Stimulated activated effector memory CD8-positive, alpha-beta T cell treated with anti-CD3 and anti-CD28 coated beads, Interleukin-12 subunit alpha, Interleukin-12 subunit beta, amount 100 ng/mL, for 72 hours (primary cell): ENCODE results near the gene PRKN.

Experiments
- ATAC-seq: fragments of 150-1000 bp; cut with Tn5 transposase; 2 replicates; pipeline ENCODE4 v1.10.0; 2021
- DNase-seq, 2 donors: peaks; one replicate each; pipeline ENCODE4 v3.0.0; 2021 to 2022; ENCODE audit warnings: low spot score in 2 of 2
- H3K27ac Mint-ChIP-seq: one replicate; pipeline ENCODE4 v1.8.0; 2022; ENCODE audit warnings: mild to moderate bottlenecking, mixed read lengths
- H3K36me3 Mint-ChIP-seq: one replicate; pipeline ENCODE4 v1.8.0; 2022; ENCODE audit warnings: mild to moderate bottlenecking, mixed read lengths
- H3K4me1 Mint-ChIP-seq: one replicate; pipeline ENCODE4 v1.8.0; 2022; ENCODE audit warnings: mixed read lengths
- H3K4me3 Mint-ChIP-seq: one replicate; pipeline ENCODE4 v1.8.0; 2022; ENCODE audit warnings: mild to moderate bottlenecking, mixed read lengths
- H3K9me3 Mint-ChIP-seq: one replicate; pipeline ENCODE4 v1.8.0; 2022; ENCODE audit warnings: mixed read lengths

The PRKN gene

DNA sequence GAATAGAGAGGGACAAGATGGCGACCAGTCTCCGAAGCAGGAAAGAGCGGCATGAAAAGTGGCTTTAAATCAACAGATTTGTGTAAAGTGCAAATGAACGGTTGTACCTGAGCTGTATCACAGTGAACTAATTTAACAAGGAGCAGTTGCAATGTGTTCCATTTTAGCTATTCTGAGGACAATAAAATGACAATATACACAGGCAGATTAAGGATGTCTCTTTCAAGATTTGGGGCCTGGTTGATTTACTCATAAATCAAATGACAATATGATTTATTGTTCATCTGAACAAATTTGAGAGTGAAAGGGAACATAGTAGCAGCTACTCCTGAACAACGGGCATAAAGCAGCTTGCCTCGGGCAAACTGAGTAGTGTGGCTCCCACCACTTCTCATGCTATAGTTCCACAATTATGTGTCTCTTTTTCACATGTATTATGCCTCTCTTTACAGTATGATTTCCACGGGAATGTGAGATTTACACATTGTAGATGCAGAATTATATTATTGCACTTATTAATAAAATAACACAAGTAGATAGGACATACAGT lies 1249.6 kb downstream of the PRKN start:
- Mint-ChIP-seq H3K27ac (no peak overlapping the region), H3K4me3 (no peak overlapping the region), H3K36me3 (no peaks in the 10 kb centered on the region), H3K9me3 (no peaks in the 10 kb centered on the region), H3K4me1 (no peaks in the 10 kb centered on the region)
- DNase-seq = no peak
- no peak for ATAC-seq

DNA sequence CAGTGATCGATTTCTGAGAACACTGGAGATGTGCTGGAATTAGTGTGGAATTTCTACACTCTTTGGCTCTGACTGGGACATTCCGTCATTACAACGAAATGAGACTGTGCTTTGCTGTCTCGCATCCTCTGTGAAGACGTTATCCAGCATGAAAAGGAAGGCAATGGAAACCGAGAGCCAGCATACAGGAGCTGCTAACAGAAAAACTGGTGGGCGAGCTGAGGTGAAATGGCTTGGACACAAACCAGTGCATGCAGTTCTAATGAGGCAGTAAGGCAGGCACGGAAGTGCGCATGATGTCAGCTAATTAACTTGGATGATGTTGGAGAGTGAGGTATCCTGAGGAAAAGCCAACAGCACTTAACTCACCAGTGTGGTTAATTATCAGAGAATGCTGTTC lies 1250.9 kb downstream of the PRKN start:
- ATAC-seq (no peak), DNase-seq (no peak)
- Mint-ChIP-seq H3K9me3 (no peaks in the 10 kb centered on the region), H3K4me3 (no peak overlapping the region), H3K4me1 (no peaks in the 10 kb centered on the region), H3K27ac (no peak overlapping the region), H3K36me3 (no peaks in the 10 kb centered on the region)

DNA sequence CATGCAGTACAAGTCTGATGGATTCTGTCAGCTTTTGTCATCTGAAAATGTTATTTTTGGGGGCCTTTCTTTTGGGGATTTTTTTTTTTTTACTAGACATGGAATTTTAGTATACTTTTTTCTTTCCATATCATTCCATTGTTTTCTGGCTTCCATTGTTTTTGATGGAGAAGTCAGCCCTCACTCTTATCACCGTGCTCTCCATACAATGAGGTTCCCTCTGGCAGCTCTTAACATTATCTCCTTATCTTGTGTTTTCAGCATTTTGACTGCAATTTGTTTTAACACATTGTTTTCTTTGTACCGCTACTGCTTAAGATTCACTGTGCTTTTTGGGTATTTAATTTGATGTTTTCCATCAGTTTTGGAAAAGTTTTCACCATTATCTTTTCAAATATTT lies 1262.2 kb downstream of the PRKN start:
- no peak for ATAC-seq
- no peak overlapping the region for H3K4me3 Mint-ChIP-seq
- no peak overlapping the region for H3K27ac Mint-ChIP-seq
- no peaks in the 10 kb centered on the region for H3K36me3 Mint-ChIP-seq
- H3K9me3 Mint-ChIP-seq = no peaks in the 10 kb centered on the region
- H3K4me1 Mint-ChIP-seq = no peaks in the 10 kb centered on the region
- no peak for DNase-seq

DNA sequence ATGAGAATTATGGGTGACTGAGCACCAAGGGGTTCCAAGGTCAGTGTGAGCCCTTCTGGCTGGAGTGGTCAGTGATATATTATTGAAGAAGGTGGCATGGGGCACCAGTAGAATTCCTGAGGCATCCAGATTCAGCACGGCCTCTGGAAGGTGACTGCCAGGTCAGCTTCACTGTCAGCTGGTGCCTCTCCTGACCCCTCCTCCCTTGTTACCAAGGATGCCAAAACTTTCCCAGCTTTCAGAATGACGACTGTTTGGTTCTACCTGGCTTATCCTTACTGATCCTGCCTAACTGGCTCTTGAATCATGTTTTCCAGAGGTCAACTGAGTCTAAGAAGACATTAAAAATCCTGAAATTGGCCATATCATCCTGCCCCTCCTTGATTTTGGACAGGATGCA lies 1264.5 kb downstream of the PRKN start:
- ATAC-seq = no peak
- Mint-ChIP-seq H3K36me3 (no peaks in the 10 kb centered on the region), H3K9me3 (no peaks in the 10 kb centered on the region), H3K4me3 (no peak overlapping the region), H3K4me1 (peaks cover 9% of the 10 kb centered on the region), H3K27ac (no peak overlapping the region)
- no peak for DNase-seq

DNA sequence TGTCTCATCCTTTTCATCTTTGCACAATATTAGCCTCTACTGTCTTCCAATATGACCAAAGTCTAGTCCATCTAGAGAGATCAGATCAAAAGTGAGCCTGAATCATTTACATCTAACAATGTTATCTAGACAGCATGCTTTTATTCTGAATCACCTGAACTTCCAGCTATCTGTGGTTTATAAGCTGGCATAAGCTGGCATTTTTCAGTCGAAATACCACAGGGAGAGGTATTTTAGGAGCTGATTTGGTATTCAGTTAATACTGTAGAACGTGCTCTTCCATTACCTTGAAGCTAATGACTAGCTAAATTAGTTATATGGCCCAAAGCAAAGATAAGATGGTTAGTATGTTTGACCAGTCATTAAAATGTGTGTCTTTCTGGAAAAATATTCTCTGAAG lies 1265.4 kb downstream of the PRKN start:
- Mint-ChIP-seq H3K27ac (no peak overlapping the region), H3K4me3 (no peak overlapping the region), H3K9me3 (no peaks in the 10 kb centered on the region), H3K36me3 (no peaks in the 10 kb centered on the region), H3K4me1 (peaks cover 15% of the 10 kb centered on the region)
- ATAC-seq (no peak), DNase-seq (no peak)

DNA sequence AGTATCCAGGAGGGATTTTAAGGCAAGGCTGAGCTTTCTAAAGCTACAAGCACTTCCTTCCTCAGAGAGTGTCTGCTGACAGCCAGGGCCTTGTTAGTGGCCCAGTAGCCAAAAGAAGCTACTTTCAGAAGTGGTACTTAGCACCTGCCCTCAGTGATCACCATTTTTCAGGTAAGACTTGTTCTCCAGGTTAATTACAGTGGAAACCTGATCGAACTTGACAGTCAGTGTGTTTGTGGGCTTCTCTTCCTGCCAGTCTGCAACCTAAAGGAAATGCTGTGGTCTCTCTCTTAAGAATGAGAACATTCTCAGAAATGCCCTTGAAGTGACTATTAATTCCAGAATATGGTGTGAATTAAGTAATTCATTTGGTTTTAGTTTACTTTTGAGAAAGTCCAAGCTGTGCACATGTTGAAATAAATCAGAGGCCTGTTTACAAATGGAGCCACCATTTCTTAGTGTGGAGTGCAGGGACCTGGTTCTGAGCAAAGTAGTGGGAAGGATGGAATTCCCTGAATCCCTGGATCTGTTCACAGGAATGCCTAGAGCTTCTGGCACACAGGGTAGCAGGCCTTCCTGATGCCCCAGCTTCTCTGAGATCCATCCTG lies 1268.5 kb downstream of the PRKN start:
- Mint-ChIP-seq H3K36me3 (no peaks in the 10 kb centered on the region), H3K9me3 (no peaks in the 10 kb centered on the region), H3K27ac (no peak overlapping the region), H3K4me3 (no peak overlapping the region), H3K4me1 (peaks cover 15% of the 10 kb centered on the region)
- ATAC-seq = peak; percentile 69
- DNase-seq = no peak

DNA sequence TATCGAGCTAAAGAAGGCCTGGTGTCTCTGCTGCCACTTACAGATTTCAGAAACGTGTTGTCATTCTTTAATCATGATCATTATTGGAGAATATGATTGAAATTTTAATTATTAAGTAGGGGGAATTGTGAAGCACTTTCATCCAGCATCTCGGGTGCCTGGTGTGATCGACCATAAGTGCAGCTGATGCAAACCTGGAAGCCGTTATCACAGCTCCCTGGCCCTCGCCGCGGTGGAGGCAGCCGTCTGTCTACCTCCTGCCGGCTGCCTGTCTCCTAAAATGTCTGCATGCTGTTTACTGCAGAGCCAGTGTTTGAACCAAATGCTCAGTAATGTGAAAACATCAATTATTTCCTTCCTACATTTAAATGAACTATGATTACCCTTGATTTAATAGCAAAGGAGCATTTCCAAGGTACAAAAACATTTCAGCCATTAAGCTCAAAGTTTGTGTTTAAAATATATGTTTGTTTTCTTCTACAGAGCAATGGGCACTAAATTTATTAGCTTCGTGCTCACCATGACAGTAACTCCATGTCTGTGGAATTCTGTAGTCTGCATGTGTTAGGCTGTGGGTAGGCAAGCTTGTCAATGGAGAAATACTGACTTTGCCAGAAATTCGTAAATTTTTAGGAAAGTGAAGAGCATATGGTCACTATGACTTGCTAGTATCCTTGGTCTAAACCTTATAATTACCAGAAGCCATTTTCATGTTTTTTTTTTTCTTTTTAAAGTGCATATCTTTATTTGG lies 1269.2 kb downstream of the PRKN start:
- Mint-ChIP-seq H3K36me3 (no peaks in the 10 kb centered on the region), H3K27ac (no peak overlapping the region), H3K9me3 (no peaks in the 10 kb centered on the region), H3K4me3 (no peak overlapping the region), H3K4me1 (peaks cover 15% of the 10 kb centered on the region)
- DNase-seq (no peak), ATAC-seq (no peak)

DNA sequence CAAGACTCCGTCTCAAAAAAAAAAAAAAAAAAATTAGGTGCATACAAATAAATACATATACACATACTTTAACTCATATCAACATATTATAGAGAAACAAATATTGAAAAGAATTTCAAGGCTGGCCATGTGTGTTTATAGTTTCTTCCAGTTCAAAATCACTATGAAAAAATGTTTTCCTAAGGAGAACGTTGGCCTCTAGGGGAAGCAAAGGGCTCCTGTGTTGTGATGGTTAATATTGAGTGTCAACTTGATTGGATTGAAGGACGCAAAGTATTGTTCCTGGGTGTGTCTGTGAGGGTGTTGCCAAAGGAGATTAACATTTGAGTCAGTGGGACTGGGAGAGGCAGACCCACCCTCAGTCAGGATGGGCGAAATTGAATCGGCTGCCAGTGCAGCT lies 1271.7 kb downstream of the PRKN start:
- Mint-ChIP-seq H3K36me3 (no peaks in the 10 kb centered on the region), H3K9me3 (no peaks in the 10 kb centered on the region), H3K4me1 (peaks cover 15% of the 10 kb centered on the region), H3K27ac (no peak overlapping the region), H3K4me3 (no peak overlapping the region)
- no peak for ATAC-seq
- no peak for DNase-seq

DNA sequence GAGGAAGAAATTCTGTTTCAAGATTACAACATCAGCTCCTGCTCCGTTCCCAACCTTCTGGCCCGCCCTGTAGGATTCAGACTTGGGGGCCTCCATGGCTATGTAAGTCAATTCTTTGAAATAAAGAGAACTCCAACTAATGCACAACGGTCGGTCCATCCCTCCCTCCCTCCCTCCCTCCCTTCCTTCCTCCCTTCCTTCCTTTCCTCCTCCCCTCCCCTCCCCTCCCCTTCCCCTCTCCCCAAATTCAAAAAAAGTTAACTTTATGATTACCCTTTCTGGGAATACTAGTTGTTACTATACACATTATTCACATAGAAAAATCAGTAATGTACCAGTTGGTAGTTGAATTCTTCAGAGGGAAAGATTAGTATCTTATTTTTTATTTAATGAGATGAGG lies 1274.0 kb downstream of the PRKN start:
- Mint-ChIP-seq H3K36me3 (no peaks in the 10 kb centered on the region), H3K27ac (no peak overlapping the region), H3K4me3 (no peak overlapping the region), H3K4me1 (peaks cover 7% of the 10 kb centered on the region), H3K9me3 (no peaks in the 10 kb centered on the region)
- DNase-seq = no peak
- ATAC-seq = no peak

DNA sequence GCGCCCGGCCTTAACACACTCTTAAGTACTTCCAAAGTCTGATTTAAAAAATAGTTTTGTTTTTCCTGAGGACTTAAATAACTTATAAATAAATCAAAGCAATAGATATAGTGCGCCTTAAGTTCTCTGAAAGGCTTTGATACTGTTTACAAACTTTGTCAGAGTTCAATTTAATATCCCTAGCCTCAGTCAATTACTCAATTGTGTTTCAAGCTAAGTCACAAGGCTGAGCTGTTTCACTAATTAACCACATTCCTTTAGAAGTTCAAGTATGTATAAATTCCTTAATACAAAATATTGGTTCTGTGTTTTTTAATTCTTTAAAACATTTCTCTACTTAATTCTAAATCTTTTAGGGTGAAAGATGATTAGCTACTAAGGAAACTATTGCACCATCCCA lies 1275.3 kb downstream of the PRKN start:
- Mint-ChIP-seq H3K9me3 (no peaks in the 10 kb centered on the region), H3K27ac (no peak overlapping the region), H3K36me3 (no peaks in the 10 kb centered on the region), H3K4me1 (peaks cover 1% of the 10 kb centered on the region), H3K4me3 (no peak overlapping the region)
- ATAC-seq (no peak), DNase-seq (no peak)

DNA sequence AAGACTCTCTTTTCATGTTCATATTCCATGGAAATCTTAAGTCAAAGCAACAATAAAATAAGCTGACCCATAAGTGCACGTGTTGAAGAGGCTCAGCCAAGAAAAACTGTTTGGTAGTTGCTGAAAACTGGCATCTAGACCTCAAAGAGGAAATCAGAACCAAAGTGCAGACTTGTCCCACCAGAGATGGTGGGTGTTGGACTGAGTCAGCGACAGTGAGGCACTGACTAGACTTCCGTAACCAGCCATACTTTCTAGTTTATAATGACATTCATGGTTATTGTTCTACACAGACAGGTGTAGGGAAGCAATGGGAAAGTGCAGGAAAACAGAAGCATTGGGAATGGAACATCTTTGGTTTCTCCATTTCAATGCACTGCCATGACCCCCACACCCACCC lies 1278.0 kb downstream of the PRKN start:
- Mint-ChIP-seq H3K36me3 (no peaks in the 10 kb centered on the region), H3K4me3 (no peak overlapping the region), H3K9me3 (no peaks in the 10 kb centered on the region), H3K27ac (no peak overlapping the region), H3K4me1 (no peaks in the 10 kb centered on the region)
- DNase-seq (no peak), ATAC-seq (peak; percentile 14)

DNA sequence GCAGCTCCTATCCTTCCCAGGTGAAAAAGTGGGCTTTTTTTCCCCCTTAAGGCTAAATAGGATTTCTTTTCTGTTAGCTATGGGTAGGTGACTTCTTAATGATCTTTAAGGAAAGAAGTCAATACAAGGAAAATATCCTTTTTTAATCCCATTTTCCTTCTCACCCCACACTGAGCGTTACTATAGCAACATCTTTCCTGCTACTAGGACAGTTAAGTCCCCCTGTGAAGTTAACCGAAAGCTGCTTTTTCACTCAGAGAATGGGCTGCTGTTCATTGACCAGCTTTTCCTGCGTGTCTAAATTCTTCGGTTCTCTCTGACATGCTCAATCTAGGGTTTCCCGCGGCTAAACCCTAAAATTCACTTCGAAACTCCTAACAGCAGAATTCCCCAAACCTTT lies 1280.6 kb downstream of the PRKN start:
- ATAC-seq = no peak
- no peak overlapping the region for H3K4me3 Mint-ChIP-seq
- no peaks in the 10 kb centered on the region for H3K36me3 Mint-ChIP-seq

DNA sequence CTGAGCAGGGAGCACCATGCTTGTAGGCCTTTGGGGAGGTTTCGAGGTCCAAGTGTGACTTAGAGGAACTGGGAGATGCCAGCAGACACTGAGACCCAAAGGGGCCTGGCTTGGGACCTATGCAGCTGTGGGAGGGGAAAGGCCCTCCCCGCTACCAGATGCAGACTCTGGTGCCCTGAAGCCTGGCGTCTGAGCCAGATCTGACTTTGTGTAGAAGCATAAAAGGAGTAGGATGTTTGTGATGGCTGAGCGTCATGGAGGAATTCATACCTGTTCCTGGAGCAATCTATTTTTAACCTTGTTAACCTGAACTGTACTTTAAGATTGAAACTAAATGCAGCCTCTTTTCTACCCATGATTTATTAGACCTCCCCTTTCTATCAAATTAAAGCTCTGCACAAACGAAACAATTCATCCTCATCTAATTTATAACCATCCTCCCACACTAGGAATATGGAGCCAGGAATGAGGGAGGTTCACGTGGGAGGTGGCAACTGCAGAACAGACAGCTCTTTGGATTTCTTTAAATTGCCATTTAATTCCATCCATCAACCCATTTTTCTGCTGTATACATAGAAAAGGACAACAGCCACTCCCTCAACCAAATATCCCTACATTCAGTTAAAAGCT lies 1281.2 kb downstream of the PRKN start:
- no peak overlapping the region for H3K4me3 Mint-ChIP-seq
- ATAC-seq (no peak), DNase-seq (no peak)
- no peak overlapping the region for H3K27ac Mint-ChIP-seq
- H3K36me3 Mint-ChIP-seq = no peaks in the 10 kb centered on the region
- no peaks in the 10 kb centered on the region for H3K4me1 Mint-ChIP-seq
- no peaks in the 10 kb centered on the region for H3K9me3 Mint-ChIP-seq

More for the DNA sequence above, 1280.6 kb downstream of the PRKN start:
- Mint-ChIP-seq H3K4me1 (no peaks in the 10 kb centered on the region), H3K27ac (no peak overlapping the region), H3K9me3 (no peaks in the 10 kb centered on the region)
- DNase-seq = no peak

DNA sequence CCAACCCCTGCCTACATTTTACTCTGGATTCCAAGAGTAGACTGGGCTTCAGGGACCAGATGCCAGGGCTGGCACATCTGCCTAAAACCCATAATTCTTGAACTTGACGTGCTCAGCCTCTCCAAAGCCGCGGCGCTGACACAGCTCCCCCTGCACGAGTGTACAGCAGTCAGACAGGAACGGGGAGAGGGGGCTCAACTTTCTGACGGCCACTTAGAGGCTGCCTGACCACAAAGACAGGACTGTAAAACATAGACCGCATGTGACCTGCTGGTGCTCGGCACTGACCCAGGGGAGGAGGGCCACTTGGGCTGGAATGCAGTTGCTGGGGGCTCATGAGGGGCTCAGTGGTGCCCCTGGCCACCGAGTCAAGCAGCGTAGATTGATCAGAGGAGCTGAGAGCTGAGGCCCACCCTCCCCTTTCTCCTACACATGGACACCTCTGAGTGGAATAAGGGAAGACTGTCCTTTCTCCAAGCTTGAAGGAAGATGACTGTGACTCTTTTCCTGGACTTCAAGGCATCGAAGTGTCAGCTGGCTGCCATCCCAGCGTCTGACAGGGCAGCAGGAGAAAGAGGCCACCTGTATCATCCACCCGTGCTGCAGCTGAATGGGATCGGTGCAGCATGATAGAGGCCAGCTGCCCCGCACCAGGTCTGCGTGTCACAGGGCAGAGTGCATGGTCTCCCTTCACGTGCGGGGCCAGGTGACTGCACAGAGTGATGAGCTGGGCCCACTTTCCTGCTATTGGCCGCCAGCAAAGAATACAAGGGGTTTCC lies 1282.4 kb downstream of the PRKN start:
- H3K9me3 Mint-ChIP-seq = no peaks in the 10 kb centered on the region
- no peak overlapping the region for H3K4me3 Mint-ChIP-seq
- ATAC-seq (peak; percentile 23), DNase-seq (no peak)
- H3K27ac Mint-ChIP-seq = no peak overlapping the region
- H3K4me1 Mint-ChIP-seq = no peaks in the 10 kb centered on the region
- H3K36me3 Mint-ChIP-seq = no peaks in the 10 kb centered on the region

DNA sequence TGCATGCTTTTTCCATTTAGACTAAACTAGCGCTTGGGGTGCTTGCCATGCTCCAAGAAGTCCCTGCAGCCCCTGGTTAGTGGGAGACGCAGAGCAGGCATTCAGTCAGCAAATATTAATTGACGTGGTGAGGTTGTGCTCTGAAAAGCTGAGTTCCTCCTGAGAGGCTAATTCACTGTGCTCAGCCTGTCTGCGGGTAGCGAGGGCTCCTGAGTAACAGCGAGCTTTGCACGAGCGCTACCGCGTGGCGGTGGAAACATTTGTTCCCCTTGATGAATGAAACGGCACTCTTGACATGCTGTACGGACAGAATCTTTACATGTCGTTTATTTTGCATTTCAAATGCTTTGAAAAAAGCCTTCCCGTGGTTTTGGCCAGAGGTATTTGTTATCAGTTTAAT lies 1283.1 kb downstream of the PRKN start:
- Mint-ChIP-seq H3K4me3 (no peak overlapping the region), H3K36me3 (no peaks in the 10 kb centered on the region)

More for the DNA sequence above, 1283.1 kb downstream of the PRKN start:
- H3K27ac Mint-ChIP-seq = no peak overlapping the region
- DNase-seq = no peak
- H3K9me3 Mint-ChIP-seq = no peaks in the 10 kb centered on the region
- no peaks in the 10 kb centered on the region for H3K4me1 Mint-ChIP-seq
- peak; percentile 61 for ATAC-seq
